ENCODE data around the gene AP5Z1. TPM values are rescaled to one million over a fixed set of nuclear protein-coding genes. Genes with fewer than 3 reads are reported as not detected.
A peak's percentile ranks its signal among the peaks of the same experiment; 100 is the strongest.

Gene AP5Z1
- total and polyA plus RNA-seq, 2 experiments from 2014 or later: 31.2 to 44.5 TPM

- Histone ChIP-seq H2AFZ (no peak overlapping the region), H3K79me2 (ENCODE audit: insufficient read depth) (peaks cover 81% of the 10 kb centered on the region), H4K20me1 (ENCODE audit: insufficient read depth) (no peaks in the 10 kb centered on the region), H3K9me3 (ENCODE audit: low read depth) (no peaks in the 10 kb centered on the region), H3F3A (ENCODE audit: insufficient read depth) (peaks cover 40% of the 10 kb centered on the region), H3K9me2 (ENCODE audit: insufficient read depth) (no peaks in the 10 kb centered on the region), H3K4me1 (ENCODE audit: insufficient read depth) (peaks cover 37% of the 10 kb centered on the region), H3K27me3 (replicated peaks; ENCODE audit: insufficient read depth) (no peaks in the 10 kb centered on the region), H3K27ac (no peak overlapping the region), H3K9ac (no peak overlapping the region), H3K36me3 (ENCODE audit: low read depth) (peaks cover 3% of the 10 kb centered on the region; the same call in 1 of the 2 replicates), H3K4me2 (ENCODE audit: unreplicated experiment) (no peak overlapping the region), H3K4me3 (no peak overlapping the region)
- TF ChIP-seq EZH2phosphoT487 (IDR thresholded peaks at IDR 0.05; ENCODE audit: insufficient read depth, low read depth) (no peak), EZH2 (IDR thresholded peaks at IDR 0.05; ENCODE audit: insufficient read depth, poor library complexity, severe bottlenecking) (no peak)
- WGBS, 2 experiments (ENCODE audit: low coverage in 1 of 2, low lambda C conversion rate in 2 of 2, missing lambda C conversion rate in 2 of 2): 61 to 69% methylated on average over 10 of the region's 10 CpGs
- peak; percentile 33 for DNase-seq
- in situ Hi-C loops (cut with MboI): no loop called here
Measured at GRCh38 chr7:4742852-4743251, 32.6 kb upstream of the AP5Z1 start.

DNA sequence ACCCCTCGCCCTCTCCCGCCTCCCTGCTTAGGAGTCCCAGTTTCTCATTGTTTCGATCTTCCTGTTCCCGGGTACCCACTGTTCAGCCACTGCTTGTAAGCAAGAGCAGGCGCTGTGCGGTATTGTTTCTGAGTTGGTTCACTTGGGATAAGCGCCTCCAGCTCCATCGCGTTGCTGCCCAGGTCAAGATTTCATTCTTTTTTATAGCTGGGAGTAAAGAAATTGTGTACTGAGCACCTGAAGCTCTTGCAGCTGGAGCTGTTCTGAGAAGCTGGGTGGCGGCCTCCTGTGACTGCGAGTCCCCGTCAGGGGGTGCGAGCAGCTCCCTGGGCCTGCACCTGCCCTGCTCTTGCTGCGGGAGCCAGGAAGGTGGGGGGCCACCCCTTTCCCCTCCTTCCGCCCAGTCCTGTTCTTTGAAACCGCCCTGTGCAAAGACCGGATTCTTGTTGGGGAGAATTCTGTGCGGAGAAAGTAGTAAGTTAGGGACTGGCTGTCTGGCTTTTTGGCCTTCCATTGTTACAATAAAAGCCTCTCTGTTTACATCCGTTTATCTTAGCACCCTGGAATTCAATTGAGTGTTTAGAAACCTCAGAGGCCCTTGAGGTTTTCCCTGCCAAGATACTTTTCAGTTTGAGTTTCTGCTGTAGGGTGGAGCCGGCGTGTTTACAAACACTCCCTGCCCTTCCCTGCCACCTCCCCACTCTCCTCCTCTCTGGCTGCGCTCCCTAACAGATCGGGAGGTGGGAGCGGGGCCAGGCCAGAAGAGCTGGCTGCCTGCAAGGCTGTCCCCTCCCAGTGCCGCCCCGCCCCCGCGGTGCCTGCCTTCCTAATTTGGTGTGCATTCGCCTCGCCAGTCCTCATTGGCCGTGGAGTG, 30.8 kb upstream of the AP5Z1 start:
- WGBS, 2 experiments (ENCODE audit: low coverage in 1 of 2, low lambda C conversion rate in 2 of 2, missing lambda C conversion rate in 2 of 2): 19 to 24% methylated on average over 23 to 31 of the region's 31 CpGs
- H3K4me3 ChIP-seq: peak overlapping the region; percentile 57
- peaks cover 81% of the 10 kb centered on the region for H3K79me2 ChIP-seq (ENCODE audit: insufficient read depth)
- no peaks in the 10 kb centered on the region for H4K20me1 ChIP-seq (ENCODE audit: insufficient read depth)
- H3K27me3 ChIP-seq (replicated peaks; ENCODE audit: insufficient read depth): no peaks in the 10 kb centered on the region
- peak overlapping the region; percentile 83 for H3K4me2 ChIP-seq (ENCODE audit: unreplicated experiment)
- H3K9me3 ChIP-seq (ENCODE audit: low read depth): no peaks in the 10 kb centered on the region
- peak overlapping the region; percentile 94 for H3K9ac ChIP-seq
- DNase-seq: peak; percentile 100
- peak overlapping the region; percentile 99 for H3K27ac ChIP-seq
- H2AFZ ChIP-seq: 0 out of 2 replicates have a peak overlapping the region, but pooled peaks have one; percentile 14
- peaks cover 41% of the 10 kb centered on the region for H3F3A ChIP-seq (ENCODE audit: insufficient read depth)
- in situ Hi-C loops (cut with MboI): no loop called here
- peaks cover 8% of the 10 kb centered on the region; the same call in 1 of the 2 replicates for H3K36me3 ChIP-seq (ENCODE audit: low read depth)
- H3K4me1 ChIP-seq (ENCODE audit: insufficient read depth): peaks cover 19% of the 10 kb centered on the region
- TF ChIP-seq EZH2phosphoT487 (IDR thresholded peaks at IDR 0.05; ENCODE audit: insufficient read depth, low read depth): no peak
- TF ChIP-seq EZH2 (IDR thresholded peaks at IDR 0.05; ENCODE audit: insufficient read depth, poor library complexity, severe bottlenecking): no peak
- no peaks in the 10 kb centered on the region for H3K9me2 ChIP-seq (ENCODE audit: insufficient read depth)

DNA sequence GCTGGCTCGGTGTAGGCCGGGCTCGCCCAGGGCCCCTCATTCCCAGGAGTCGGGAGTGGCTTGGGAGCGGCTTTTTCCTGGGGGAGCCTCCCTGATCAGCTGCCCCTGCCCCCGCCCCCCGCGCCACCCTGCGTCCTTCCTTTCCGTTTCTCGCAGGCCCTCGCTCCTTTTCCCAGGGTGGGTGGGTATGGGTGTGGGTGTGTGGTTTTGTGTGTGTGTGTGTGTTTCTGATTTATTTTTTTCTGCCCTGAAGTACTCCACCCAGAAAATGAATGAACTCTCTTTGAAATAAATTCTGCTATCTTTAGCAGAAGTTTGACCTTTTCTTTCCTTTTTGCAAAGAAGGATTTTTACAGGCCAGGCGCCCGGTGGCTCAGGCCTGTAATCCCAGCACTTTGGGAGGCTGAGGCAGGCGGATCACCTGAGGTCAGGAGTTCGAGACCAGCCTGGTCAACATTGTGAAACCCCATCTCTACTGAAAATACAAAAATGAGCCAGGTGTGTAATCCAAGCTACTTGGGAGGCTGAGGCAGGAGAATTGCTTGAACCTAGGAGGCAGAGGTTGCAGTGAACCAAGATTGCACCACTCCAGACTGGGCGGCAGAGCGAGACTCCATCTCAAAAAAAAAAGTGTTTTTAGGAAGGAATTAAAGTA, 30.0 kb upstream of the AP5Z1 start:
- H3K9ac ChIP-seq: peak overlapping the region; percentile 94
- DNase-seq: no peak
- H3K4me2 ChIP-seq (ENCODE audit: unreplicated experiment): peak overlapping the region; percentile 83
- peaks cover 41% of the 10 kb centered on the region for H3F3A ChIP-seq (ENCODE audit: insufficient read depth)
- H3K4me1 ChIP-seq (ENCODE audit: insufficient read depth): peaks cover 18% of the 10 kb centered on the region
- H3K9me2 ChIP-seq (ENCODE audit: insufficient read depth): no peaks in the 10 kb centered on the region
- in situ Hi-C loops (cut with MboI): no loop called here
- H3K27me3 ChIP-seq (replicated peaks; ENCODE audit: insufficient read depth): no peaks in the 10 kb centered on the region
- WGBS, 2 experiments (ENCODE audit: low coverage in 1 of 2, low lambda C conversion rate in 2 of 2, missing lambda C conversion rate in 2 of 2): 9 to 21% methylated on average over 9 to 18 of the region's 18 CpGs
- peaks cover 81% of the 10 kb centered on the region for H3K79me2 ChIP-seq (ENCODE audit: insufficient read depth)
- TF ChIP-seq EZH2 (IDR thresholded peaks at IDR 0.05; ENCODE audit: insufficient read depth, poor library complexity, severe bottlenecking) (no peak), EZH2phosphoT487 (IDR thresholded peaks at IDR 0.05; ENCODE audit: insufficient read depth, low read depth) (no peak)
- peak overlapping the region; percentile 69 for H3K4me3 ChIP-seq
- no peaks in the 10 kb centered on the region for H3K9me3 ChIP-seq (ENCODE audit: low read depth)
- no peaks in the 10 kb centered on the region for H4K20me1 ChIP-seq (ENCODE audit: insufficient read depth)
- peaks cover 8% of the 10 kb centered on the region; the same call in 1 of the 2 replicates for H3K36me3 ChIP-seq (ENCODE audit: low read depth)
- H2AFZ ChIP-seq: no peak overlapping the region
- peak overlapping the region; percentile 99 for H3K27ac ChIP-seq

All from GM23248 (cell line).